ENCODE measurements around the gene LRRC49.

Gene LRRC49

DNA sequence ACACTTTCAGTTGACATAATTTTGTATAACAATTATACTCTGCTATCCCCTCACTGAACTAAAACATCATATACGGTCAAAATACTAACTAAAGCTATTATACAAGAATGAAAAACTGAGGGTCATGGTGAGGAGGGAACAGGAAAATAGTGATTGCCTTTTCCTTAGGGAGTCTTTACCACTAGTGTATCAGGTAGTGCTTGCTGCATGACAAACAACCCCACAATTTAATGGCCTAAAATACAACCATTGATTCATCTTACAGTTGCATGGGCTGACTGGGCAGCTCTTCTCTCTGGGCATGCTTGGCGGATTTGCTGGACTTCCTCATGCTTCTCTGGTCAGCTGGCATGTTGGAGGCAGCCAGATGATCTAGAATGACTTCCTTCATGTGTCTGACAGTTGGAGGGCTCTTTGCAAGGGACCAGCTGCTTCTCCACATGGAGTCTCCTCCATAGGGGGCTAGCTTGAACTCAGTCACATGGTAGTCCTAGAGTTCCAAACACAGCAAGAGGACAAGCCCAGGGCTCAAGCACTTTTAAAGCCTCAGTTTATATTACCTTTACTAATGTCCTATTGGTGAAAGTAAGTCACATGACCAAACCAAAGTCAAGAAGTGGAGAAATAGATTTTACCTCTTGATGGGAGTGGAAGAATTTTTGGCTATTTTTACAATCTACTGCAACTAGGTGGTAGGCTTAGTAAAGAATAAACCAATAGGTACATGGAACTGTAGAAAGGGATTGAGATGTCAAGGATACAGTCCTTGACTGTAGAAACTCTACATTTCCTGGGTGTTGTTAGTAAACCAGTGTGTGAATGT, 19.2 kb upstream of the LRRC49 start (continued):
- TF ChIP-seq, protein P1, sequence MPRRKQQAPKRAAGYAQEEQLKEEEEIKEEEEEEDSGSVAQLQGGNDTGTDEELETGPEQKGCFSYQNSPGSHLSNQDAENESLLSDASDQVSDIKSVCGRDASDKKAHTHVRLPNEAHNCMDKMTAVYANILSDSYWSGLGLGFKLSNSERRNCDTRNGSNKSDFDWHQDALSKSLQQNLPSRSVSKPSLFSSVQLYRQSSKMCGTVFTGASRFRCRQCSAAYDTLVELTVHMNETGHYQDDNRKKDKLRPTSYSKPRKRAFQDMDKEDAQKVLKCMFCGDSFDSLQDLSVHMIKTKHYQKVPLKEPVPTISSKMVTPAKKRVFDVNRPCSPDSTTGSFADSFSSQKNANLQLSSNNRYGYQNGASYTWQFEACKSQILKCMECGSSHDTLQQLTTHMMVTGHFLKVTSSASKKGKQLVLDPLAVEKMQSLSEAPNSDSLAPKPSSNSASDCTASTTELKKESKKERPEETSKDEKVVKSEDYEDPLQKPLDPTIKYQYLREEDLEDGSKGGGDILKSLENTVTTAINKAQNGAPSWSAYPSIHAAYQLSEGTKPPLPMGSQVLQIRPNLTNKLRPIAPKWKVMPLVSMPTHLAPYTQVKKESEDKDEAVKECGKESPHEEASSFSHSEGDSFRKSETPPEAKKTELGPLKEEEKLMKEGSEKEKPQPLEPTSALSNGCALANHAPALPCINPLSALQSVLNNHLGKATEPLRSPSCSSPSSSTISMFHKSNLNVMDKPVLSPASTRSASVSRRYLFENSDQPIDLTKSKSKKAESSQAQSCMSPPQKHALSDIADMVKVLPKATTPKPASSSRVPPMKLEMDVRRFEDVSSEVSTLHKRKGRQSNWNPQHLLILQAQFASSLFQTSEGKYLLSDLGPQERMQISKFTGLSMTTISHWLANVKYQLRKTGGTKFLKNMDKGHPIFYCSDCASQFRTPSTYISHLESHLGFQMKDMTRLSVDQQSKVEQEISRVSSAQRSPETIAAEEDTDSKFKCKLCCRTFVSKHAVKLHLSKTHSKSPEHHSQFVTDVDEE (CRISPR knock-in tag; IDR thresholded peaks at IDR 0.05), result no peak
- no peak for TF ChIP-seq ZNF8 (CRISPR knock-in tag; IDR thresholded peaks at IDR 0.05)
- no peak for TF ChIP-seq ZFP3 (CRISPR knock-in tag; IDR thresholded peaks at IDR 0.05)

DNA sequence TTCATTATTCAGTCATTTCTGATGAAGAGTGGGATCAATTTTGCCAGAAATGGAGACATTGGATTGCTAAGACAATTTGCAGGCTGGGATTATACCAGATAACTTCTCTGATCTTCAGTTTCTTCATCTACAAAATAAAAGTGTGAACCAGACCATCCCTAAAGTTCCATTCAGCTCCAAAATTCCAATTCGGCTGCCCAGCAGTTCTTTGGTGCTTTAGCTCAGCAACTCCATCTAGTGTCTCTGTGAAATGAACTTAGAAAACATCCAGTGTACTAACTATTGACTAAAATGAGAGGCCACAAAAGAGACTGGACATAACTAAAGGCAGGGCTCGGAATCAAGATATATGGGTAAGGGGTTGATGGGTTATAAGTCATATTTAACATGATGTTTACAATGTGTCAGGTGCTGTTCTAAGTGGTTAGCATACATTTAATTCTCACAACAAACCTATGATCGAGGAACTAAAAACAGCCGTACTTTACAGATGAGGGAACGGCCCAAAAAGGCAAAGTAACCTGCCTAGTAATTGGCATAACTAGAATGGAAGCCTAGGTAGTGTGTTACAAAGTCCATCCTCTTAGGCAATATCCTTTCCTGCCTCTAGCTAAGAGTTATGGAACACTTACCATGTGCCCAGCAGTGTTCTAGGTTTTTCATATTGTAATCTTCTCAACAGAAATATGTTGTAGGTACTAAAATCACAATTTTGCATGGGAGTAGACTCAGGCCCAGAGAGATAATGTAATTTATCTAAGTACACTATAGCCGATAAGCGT, 17.4 kb upstream of the LRRC49 start:
- ATAC-seq, result peak; percentile 86
- TF ChIP-seq BACH2 (CRISPR knock-in tag; IDR thresholded peaks at IDR 0.05; ENCODE audit: borderline replicate concordance) (no peak), ESRRG (CRISPR knock-in tag; IDR thresholded peaks at IDR 0.05) (no peak), TCF4 (CRISPR knock-in tag; IDR thresholded peaks at IDR 0.05; ENCODE audit: borderline replicate concordance) (no peak), ZFP3 (CRISPR knock-in tag; IDR thresholded peaks at IDR 0.05) (no peak), PPARA (CRISPR knock-in tag; IDR thresholded peaks at IDR 0.05; ENCODE audit: borderline replicate concordance) (no peak), RARB (CRISPR knock-in tag; IDR thresholded peaks at IDR 0.05) (no peak), OSR1 (CRISPR knock-in tag; IDR thresholded peaks at IDR 0.05) (no peak), TOX (CRISPR knock-in tag; IDR thresholded peaks at IDR 0.05; ENCODE audit: borderline replicate concordance) (no peak), ZNF70 (CRISPR knock-in tag; IDR thresholded peaks at IDR 0.05) (no peak), SNAI2 (CRISPR knock-in tag; IDR thresholded peaks at IDR 0.05) (no peak), ARNTL (CRISPR knock-in tag; IDR thresholded peaks at IDR 0.05; ENCODE audit: borderline replicate concordance, low read depth) (no peak), ZNF8 (CRISPR knock-in tag; IDR thresholded peaks at IDR 0.05) (no peak), ZC3H10 (CRISPR knock-in tag; IDR thresholded peaks at IDR 0.05) (no peak)
- TF ChIP-seq, protein P2, sequence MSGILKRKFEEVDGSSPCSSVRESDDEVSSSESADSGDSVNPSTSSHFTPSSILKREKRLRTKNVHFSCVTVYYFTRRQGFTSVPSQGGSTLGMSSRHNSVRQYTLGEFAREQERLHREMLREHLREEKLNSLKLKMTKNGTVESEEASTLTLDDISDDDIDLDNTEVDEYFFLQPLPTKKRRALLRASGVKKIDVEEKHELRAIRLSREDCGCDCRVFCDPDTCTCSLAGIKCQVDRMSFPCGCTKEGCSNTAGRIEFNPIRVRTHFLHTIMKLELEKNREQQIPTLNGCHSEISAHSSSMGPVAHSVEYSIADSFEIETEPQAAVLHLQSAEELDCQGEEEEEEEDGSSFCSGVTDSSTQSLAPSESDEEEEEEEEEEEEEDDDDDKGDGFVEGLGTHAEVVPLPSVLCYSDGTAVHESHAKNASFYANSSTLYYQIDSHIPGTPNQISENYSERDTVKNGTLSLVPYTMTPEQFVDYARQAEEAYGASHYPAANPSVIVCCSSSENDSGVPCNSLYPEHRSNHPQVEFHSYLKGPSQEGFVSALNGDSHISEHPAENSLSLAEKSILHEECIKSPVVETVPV (CRISPR knock-in tag; IDR thresholded peaks at IDR 0.05), result no peak
- TF ChIP-seq, protein P3, sequence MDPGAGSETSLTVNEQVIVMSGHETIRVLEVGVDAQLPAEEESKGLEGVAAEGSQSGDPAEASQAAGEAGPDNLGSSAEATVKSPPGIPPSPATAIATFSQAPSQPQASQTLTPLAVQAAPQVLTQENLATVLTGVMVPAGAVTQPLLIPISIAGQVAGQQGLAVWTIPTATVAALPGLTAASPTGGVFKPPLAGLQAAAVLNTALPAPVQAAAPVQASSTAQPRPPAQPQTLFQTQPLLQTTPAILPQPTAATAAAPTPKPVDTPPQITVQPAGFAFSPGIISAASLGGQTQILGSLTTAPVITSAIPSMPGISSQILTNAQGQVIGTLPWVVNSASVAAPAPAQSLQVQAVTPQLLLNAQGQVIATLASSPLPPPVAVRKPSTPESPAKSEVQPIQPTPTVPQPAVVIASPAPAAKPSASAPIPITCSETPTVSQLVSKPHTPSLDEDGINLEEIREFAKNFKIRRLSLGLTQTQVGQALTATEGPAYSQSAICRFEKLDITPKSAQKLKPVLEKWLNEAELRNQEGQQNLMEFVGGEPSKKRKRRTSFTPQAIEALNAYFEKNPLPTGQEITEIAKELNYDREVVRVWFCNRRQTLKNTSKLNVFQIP (CRISPR knock-in tag; IDR thresholded peaks at IDR 0.05; ENCODE audit: borderline replicate concordance, low read depth), result no peak
- TF ChIP-seq, protein P4, sequence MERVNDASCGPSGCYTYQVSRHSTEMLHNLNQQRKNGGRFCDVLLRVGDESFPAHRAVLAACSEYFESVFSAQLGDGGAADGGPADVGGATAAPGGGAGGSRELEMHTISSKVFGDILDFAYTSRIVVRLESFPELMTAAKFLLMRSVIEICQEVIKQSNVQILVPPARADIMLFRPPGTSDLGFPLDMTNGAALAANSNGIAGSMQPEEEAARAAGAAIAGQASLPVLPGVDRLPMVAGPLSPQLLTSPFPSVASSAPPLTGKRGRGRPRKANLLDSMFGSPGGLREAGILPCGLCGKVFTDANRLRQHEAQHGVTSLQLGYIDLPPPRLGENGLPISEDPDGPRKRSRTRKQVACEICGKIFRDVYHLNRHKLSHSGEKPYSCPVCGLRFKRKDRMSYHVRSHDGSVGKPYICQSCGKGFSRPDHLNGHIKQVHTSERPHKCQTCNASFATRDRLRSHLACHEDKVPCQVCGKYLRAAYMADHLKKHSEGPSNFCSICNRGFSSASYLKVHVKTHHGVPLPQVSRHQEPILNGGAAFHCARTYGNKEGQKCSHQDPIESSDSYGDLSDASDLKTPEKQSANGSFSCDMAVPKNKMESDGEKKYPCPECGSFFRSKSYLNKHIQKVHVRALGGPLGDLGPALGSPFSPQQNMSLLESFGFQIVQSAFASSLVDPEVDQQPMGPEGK (CRISPR knock-in tag; IDR thresholded peaks at IDR 0.05; ENCODE audit: borderline replicate concordance), result no peak
- TF ChIP-seq, protein P5, sequence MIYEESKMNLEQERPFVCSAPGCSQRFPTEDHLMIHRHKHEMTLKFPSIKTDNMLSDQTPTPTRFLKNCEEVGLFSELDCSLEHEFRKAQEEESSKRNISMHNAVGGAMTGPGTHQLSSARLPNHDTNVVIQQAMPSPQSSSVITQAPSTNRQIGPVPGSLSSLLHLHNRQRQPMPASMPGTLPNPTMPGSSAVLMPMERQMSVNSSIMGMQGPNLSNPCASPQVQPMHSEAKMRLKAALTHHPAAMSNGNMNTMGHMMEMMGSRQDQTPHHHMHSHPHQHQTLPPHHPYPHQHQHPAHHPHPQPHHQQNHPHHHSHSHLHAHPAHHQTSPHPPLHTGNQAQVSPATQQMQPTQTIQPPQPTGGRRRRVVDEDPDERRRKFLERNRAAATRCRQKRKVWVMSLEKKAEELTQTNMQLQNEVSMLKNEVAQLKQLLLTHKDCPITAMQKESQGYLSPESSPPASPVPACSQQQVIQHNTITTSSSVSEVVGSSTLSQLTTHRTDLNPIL (CRISPR knock-in tag; IDR thresholded peaks at IDR 0.05; ENCODE audit: low read depth), result no peak

DNA sequence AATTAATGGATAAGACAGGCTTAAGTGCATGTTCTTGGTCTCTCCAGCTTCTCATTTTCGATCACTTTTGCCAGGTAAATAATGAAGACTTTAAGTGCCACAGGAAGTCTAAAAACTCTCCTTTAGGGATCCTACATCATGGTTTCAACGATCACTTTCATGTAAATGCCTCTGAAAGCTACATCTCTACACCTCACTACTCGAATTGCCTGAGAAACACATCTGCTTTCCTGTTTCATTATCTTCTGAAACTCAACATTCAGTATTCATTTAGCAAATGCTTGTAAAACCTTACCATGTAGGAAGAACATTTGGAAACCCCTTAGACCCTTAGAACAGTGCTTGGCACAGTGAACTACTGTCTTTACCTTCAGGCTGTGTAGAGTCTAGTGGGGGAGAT, 16.6 kb upstream of the LRRC49 start:
- TF ChIP-seq BACH2 (CRISPR knock-in tag; IDR thresholded peaks at IDR 0.05; ENCODE audit: borderline replicate concordance), result no peak
- TF ChIP-seq ZFP3 (CRISPR knock-in tag; IDR thresholded peaks at IDR 0.05), result no peak
- no peak for TF ChIP-seq RARB (CRISPR knock-in tag; IDR thresholded peaks at IDR 0.05)
- TF ChIP-seq GLIS3 (CRISPR knock-in tag; IDR thresholded peaks at IDR 0.05), result no peak
- no peak for TF ChIP-seq ESRRG (CRISPR knock-in tag; IDR thresholded peaks at IDR 0.05)
- TF ChIP-seq OSR1 (CRISPR knock-in tag; IDR thresholded peaks at IDR 0.05), result no peak
- TF ChIP-seq ZNF8 (CRISPR knock-in tag; IDR thresholded peaks at IDR 0.05), result no peak
- no peak for TF ChIP-seq ZNF565 (CRISPR knock-in tag; conservative IDR thresholded peaks at IDR 0.05; ENCODE audit: low read depth)
- TF ChIP-seq, protein P5 (CRISPR knock-in tag; IDR thresholded peaks at IDR 0.05; ENCODE audit: low read depth), result no peak
- no peak for TF ChIP-seq ISL1 (CRISPR knock-in tag; IDR thresholded peaks at IDR 0.05)
- TF ChIP-seq ZNF70 (CRISPR knock-in tag; IDR thresholded peaks at IDR 0.05), result no peak
- TF ChIP-seq CSDC2 (CRISPR knock-in tag; IDR thresholded peaks at IDR 0.05), result no peak
- TF ChIP-seq, protein P2 (CRISPR knock-in tag; IDR thresholded peaks at IDR 0.05), result no peak
- no peak for TF ChIP-seq ZFP30 (CRISPR knock-in tag; IDR thresholded peaks at IDR 0.05)
- TF ChIP-seq TOX (CRISPR knock-in tag; IDR thresholded peaks at IDR 0.05; ENCODE audit: borderline replicate concordance), result no peak
- no peak for ATAC-seq
